GM19099 (cell line): Measurements from ENCODE around the gene OR10G2.

Experiments
- POLR2A ChIP-seq: IDR thresholded peaks from 3 replicates; pipeline ENCODE4 v1.6.1; 2011; ENCODE audit warnings: low read depth; ENCODE audit not compliant: insufficient read length; ENCODE audit errors: extremely low read depth

Gene OR10G2

DNA sequence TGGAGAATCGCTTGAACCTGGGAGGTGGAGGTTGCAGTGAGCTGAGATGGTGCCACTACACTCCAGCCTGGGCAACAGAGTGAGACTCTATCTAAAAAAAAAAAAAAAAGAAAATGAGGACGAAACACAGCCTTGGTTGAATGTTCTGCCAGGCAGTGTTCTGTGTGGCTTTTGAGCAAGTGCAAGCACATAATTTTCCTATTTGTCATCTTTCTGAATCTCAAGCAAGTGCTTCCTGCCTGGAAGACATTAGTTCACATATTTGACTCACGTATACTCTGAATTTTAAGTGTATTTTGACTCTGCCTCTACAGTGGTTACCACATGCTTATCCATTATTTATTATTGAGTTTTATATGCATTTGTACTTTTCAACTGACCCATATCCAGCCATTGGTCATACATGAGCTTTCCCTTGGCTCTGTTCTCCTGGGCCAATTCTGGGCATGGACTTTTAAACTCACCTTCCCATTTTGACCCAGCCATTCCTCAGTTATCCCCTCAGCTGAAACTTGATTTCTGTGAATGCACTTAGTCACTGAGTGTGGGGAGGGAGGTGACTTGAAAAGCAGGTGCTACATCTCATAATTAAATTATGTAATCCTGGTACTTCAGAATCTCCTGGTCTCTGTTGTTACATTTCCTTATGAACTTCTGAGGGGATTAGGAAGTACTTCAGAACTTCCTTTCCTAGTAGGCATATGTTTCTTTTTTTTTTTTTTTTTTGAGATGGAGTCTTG is 8.1 kb downstream of the OR10G2 start:
- no peak for TF ChIP-seq POLR2A

DNA sequence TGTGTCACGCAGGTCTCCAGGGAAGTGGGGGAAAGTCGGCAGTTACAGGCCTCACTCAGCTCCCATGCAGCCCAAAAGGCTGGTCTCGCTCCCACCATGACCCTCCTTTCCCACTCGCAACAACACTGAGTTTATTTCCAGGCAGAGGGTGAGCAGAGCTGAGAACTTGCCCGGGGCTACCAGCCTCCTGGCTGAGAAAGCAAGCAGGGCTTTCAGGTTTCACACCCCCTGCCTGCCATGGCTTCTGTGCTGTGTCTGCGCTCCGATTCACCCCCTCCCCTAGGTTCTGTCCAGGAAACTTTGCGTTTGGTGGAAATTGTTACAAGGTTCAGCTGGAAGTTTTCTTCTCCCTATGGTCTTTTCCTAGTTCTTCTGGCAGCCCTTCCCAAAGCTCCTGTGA is 17.1 kb downstream of the OR10G2 start:
- TF ChIP-seq POLR2A, result no peak

- no peak for TF ChIP-seq POLR2A
These were observed 20.5 kb downstream of the OR10G2 start for GRCh38 chr14:21614240-21614639.

DNA sequence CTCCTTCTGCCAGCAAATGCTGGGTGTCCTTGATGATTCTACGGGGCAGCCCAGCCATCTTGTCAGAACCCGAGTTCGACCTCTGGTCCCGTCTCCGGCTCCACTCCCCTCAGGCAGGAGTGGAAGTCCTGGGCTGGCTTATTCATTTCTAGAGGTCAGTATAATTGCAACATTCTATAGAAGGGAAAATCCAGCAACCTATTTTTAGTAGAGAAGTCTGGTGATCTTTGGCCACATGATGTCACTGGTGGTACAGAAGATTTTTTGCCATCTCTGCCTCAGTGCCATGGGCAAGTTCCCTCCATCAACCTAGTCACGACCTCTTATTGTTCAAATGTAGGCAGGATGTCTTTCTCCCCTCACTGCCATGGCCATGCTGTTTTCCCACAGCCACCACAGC is 22.4 kb downstream of the OR10G2 start:
- no peak for TF ChIP-seq POLR2A

DNA sequence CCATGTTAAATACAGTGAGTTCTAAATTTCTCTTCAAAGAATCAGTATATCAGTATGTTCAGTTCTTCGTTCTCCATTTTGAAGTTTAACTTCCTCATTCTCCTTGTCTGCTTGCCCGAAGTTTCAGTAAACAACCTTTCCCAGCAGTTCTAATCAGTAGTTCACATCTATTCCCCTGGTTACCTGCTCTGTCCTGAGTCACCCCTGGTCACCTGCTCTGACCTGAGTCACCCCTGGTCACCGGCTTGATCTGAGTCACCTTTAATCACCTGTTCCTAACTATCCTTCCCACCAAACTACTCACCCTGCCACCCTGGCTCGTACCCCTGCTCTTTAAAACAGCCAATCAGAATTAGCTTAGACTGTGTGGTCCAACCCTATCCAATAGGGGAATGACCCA is 45.4 kb downstream of the OR10G2 start:
- TF ChIP-seq POLR2A, result no peak
